GM18507 (cell line): ENCODE results near the gene RNF123.

Experiments
- DNase-seq: peaks from one replicate; pipeline ENCODE4 v3.0.0; 2011; ENCODE audit warnings: low read depth; ENCODE audit not compliant: insufficient read length; ENCODE audit errors: extremely low spot score
- FAIRE-seq: peaks from 2 replicates; lab custom pipeline; 2011; peaks lifted over from hg19 to GRCh38; lab: Jason Lieb, UNC

The RNF123 gene

DNA sequence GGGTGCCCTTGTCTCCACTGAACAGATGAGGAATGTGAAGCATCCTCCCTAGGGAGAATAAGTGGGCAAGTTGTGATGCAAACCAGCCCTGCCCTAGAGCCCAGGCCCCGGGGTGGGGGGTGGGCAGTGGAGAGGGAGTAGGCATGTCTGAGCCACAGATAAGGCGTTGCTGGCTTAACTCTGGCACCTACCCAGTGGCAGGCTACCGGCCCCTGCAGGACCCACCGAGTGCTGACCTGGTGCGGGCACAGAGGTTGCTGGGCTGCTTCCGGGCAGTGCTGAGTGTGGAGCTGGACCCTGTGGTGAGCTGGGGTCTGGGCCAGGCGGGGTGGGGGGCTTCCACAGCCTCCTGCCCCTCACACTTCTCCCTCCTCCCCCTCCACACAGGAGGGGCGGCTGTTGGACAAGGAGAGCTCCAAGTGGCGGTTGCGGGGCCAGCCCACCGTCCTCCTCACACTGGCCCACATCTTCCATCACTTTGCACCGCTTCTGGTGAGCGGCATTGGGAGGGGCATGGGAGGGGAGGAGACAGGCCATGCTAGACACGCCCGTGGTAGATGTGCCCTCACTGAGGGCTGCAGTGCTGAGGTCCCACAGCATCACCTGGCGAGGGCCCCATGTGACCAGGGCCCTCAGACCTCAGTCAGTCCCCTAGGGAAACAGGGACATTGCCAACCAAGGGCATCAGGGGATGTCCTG is 10.1 kb downstream of the RNF123 start:
- no peak for FAIRE-seq
- no peak for DNase-seq

DNA sequence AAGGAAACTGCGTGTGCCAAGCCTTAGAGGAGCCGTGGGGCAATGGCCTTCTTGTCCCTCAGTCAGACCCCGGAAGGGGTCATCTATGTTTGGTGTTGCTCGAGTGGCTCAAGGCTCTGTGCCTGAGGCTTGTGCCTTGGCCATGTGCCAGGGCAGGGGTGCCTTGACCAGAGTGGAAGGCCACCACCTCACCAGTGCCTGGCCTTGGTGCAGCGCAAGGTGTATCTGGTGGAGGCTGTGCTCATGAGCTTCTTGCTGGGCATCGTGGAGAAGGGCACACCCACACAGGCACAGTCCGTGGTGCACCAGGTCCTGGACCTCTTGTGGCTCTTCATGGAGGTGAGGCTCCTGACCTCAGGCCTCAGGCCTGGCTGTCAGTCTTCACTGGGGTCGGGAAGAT is 10.7 kb downstream of the RNF123 start:
- FAIRE-seq (no peak), DNase-seq (no peak)

DNA sequence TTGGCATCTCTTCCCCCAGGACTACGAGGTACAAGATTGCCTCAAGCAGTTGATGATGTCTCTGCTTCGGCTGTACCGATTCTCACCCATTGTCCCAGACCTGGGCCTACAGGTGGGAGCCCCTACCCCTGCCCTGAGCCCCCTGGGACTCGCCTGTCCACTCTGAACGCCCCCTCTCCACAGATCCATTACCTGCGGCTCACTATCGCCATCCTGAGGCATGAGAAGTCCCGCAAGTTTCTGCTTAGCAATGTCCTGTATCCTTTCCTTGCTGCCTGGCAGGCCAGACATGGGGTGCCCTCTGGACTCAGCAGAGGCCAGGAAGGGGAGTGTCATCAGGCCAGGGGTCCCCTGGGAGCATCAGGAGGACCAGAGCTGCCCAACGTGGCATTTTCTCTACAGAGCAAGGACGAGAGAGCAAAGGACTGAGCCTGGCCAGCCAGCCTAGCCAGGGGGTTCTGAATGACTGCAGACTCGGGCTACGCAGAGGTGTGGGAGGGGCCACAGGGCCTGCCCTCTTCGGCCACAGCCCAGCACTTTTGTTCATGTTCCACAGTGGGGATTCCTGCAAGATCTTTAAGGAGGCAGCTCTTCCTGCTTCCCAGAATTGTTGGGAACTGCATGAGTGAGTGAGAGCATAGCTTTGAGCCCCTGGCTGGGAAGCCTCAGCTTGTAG is 11.2 kb downstream of the RNF123 start:
- no peak for FAIRE-seq
- no peak for DNase-seq

DNA sequence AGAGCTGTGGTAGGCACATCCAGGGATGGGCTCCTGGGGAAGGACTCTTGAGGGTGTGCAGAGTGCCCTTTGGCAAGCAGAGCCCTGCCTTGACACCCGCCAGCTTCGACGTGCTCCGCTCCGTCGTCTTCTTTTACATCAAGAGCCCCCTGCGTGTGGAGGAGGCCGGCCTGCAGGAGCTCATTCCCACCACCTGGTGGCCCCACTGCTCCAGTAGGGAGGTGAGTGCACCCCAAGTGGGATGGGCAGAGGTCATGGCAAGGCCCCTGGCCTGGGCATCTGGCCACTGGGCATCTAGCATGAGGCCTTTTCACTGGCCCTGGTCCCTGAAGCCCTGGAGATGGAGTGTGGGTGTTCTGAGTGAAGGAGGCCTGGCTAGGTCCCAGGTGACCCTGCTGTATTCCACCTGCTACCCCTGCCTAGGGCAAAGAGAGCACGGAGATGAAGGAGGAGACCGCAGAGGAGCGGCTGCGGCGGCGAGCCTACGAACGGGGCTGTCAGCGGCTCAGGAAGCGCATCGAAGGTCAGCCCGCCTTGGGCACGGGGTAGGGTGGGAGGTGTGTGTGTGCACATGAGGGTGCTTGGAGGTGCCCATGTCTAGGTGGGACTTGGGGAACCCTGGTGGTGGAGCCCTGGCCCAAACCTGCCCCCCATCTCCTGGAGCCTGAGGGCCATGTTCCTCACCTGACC is 12.2 kb downstream of the RNF123 start:
- DNase-seq (no peak), FAIRE-seq (no peak)

DNA sequence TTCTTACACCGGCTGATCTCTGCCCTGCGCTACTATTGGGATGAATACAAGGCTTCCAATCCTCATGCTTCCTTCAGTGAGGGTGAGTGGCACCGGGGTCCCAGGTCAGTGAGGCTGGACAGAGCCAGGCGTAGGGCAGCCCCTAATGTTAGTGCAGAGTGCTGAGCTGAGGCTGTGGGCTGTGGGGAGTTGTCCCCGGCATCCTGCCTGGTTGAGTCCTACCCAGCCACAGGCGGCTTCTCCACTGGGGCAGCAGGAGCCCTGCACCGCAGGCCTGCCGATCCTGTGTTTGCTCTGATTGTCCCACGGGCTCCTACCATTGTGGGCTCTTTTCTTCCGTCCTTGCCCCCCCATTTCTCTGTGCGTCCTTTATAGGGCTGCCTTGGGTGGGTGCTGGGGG is 13.3 kb downstream of the RNF123 start:
- no peak for FAIRE-seq
- DNase-seq = no peak

DNA sequence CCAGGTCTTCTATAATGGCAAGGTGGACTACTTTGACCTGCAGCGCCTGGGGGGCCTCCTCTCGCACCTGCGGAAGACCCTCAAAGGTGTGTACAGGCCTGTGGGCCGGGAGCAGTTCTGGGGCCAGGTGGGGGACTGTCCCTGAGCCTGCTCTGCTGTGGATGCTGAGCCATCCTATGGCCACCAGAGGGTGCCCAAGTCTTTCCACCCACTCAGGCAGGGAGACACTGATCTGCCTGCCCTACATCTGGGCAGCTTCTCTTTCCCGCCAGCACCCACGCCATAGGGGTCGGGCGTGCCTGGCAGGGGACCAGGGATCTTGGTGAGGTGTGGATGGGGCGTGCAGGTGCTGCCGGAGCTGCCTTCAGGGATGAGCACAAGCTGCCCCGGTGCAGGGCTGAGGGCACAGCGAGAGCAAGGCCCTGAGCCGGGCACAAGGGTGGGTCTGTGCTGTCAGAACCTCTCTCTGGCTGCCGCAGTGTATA is 14.1 kb downstream of the RNF123 start:
- FAIRE-seq = peak; percentile 89
- DNase-seq = peak; percentile 78

DNA sequence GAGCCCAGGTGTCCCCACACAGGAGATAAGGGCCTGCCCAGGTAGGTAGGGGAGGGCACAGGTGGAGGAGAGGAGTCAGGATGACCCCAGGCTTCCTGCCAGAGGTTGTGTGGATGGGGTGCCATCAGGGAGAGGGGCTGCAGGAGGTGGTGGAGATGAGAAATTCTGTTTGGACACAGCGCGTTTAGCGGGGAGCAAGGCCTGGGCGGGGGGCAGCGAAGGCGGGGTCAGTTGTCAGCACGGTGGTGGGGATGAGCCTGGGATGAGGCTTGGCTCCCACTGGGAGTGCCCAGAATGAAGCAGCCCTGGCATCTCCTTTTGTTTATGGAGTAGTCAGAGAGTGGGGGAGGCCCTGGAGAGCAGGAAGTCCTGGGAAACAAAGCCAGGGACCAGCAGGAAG is 14.6 kb downstream of the RNF123 start:
- no peak for FAIRE-seq

DNA sequence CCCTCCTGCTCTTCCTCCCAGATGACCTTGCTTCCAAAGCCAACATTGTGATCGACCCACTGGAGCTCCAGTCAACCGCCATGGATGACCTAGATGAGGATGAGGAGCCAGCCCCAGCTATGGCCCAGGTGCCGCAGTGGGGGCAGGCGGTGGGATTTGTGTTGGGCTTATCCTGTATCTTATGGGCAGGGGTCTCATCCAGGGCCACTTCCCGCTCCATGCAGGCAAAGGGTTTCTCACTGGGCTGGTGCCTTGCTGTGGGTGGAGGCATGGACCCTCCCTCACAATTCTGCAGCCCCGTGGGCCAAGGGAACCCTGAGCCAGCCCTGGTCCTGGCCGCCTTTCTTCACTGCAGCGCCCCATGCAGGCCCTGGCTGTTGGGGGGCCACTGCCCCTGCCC is 15.3 kb downstream of the RNF123 start:
- no peak for DNase-seq
- FAIRE-seq = no peak

More for the DNA sequence above, 14.6 kb downstream of the RNF123 start:
- no peak for DNase-seq

DNA sequence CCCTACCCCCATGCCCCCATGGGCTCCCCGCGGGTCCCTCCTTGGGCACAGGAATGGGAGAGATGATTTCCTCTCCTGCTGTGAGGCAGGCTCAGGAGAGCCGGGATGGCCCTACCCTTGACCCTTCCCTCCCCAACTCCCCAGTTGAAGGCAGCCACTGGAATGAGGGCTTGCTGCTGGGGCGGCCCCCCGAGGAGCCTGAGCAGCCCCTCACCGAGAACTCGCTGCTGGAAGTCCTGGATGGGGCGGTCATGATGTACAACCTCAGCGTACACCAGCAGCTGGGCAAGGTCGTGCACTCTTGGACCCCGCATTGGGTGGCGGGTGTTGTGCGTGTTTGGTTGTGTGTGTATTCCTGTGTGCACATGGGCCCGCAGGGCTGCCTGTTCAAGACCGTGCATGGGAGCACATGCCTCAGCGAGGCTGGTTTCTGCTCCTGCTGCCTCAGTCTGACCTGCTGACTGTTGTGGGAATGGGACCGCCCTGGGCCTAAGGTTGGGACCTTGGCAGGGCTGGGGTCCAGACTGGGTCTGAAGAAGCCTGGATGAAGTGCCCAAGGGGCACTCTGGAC is 16.1 kb downstream of the RNF123 start:
- no peak for FAIRE-seq
- DNase-seq = no peak

DNA sequence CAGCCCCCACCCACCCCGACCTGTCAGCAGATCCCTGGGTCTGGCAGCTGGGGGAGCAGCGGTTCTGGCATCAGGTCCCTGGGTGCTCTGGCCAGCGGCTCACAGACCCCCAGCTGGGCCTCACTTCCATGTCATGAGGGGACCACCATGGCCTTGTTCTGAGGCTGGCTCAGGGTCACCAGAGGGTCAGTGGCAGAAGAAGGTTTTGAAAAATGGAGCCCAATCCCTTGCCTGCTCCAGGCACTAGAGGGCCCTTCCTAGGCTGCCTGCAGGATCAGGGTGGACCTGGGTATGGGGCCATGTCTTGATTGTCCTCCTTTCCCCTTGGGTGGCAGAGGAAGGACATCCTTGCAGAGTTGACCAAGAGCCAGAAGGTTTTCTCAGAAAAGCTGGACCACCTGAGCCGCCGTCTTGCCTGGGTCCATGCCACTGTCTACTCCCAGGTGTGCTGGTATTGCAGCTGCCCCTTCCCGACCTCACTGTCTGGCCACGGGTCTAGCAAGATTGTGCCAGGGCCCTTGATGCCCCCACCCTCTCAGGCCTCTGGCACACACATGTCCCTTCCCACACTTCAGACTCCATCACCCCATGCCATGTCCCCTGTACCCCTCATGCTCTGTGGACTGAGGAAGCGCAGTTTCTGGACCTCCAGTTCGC is 17.2 kb downstream of the RNF123 start:
- FAIRE-seq = no peak
- DNase-seq = no peak

DNA sequence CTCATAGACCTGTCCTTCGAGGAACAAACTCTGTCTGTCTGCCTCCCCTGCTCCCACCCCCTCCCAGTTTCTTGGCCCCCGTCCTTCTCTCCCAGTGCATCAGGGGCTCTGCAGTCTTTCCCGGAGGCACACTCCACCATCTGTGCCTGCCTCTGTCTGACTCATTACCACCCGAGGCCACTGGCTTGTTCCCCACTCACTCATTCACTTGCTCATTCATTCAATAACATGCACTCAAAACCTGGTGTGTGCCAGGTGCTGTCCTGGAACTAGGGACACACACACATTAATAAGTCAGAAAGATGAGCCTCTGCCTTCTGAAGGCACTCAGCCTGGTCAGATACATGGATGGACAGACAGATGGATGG is 17.7 kb downstream of the RNF123 start:
- FAIRE-seq = no peak
- no peak for DNase-seq

DNA sequence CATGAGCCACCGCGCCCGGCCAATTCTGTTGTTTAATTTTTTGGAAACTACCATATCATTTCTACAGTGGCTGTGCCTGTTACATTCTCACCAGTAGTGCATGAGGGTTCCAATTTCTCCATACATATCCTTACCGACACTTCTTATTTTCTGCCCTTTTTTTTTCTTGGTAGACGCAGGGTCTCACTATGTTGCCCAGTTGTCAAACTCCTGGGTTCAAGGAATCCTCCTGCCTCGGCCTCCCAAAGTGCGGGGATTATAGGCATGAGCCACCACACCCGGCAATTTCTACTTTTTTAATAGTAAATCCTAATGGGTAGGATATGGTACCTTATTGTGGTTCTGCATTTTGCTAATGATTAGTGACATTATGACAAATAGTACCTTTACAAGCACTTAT is 20.5 kb downstream of the RNF123 start:
- DNase-seq (no peak), FAIRE-seq (no peak)

DNA sequence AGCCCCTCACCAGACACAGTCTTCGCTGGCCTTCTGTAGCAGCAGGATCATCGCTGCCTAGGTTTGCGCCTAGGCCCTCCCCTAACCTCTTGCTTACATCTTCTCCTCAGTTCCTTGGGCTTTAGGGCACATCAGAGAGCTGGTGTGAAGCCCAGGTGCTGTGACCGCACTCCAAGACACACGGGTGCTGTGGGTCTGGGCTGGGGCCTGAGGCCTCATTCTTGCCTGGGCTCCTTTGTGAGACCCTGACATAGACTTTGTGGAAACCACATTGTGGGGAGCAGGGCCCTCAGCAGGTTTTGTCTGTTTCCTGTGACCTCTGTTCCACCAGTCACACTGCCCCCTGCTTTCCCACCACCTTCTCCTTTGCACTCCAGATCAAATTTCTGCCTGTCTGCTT is 22.1 kb downstream of the RNF123 start:
- FAIRE-seq (no peak), DNase-seq (no peak)

DNA sequence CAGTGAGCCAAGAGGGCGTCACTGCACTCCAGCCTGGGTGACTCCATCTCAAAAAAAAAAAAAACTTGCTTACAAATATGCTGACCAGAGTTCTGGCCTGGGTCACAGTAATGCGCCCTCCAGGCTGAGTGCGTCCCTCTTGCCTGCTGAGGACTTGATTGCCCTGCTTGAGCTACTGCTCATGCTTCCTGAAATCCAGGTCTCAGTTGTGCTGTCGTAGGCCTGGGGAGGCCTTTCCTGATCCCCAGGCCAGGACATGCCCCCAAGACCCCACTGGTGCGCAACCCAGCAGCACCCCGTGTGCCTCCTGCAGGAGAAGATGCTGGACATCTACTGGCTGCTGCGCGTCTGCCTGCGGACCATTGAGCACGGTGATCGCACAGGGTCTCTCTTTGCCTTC is 22.8 kb downstream of the RNF123 start:
- DNase-seq (no peak), FAIRE-seq (no peak)

DNA sequence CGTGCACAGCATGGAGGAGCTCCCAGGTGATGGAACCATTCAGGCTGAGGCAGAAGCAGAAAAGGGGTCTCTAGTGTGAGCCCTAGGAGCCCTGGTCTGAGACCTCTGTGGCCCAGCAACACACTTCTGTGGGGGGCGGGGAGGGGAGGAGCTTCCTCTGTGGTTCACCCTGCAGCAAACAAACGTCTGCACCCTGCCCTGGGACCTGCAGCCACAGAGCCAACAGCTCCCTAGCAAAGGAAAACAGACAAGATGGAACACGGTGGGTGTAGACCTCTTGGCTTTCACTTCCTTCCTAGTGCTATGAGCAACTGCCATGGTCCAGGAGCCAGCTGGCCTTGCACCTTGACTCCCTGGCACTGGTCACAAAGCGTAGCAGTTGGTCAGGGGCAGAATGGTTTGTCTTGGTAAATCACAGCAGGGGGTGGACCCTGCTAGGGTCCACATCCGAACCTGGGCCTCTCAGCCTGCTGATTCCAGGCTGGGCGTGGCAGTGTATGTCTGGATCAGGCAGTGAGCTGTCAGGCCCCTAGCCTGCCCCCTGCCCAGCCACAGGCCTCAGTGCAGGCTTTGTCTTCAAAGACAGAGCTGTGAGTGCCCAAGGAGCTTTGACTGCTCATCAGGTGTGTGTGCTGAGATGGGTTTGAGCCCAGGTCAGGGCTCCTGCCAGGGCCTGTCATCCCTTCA is 23.4 kb downstream of the RNF123 start:
- DNase-seq (no peak), FAIRE-seq (no peak)

DNA sequence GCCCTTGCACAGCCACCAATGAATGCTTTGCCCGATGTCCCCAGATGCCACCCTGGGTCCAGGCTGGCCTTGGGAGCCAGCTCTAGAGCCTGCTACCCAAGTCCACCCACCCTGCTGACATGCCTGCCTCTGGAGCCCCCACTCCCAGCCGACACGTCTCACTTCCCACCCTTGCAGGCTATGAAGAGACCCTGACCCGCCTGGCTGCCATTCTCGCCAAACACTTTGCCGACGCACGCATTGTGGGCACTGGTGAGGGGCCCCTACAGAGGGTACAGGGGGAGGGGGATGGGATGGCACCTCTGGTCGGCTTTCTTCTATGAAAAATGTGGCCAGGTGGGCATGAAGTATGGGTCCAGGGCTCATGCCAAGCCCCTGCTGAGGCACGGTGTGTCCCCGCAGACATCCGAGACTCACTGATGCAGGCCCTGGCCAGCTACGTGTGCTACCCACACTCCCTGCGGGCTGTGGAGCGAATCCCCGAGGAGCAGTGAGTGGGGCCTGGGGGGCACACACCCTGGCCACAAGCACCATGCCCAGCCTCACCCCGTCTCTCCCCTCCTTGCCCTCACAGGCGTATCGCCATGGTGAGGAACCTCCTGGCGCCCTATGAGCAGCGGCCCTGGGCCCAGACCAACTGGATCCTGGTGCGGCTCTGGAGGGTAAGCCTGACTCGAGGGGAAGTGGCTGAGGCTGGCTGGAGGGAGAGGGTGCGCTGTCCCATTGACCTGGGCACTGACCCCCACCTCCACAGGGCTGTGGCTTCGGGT is 24.2 kb downstream of the RNF123 start:
- FAIRE-seq (no peak), DNase-seq (no peak)

DNA sequence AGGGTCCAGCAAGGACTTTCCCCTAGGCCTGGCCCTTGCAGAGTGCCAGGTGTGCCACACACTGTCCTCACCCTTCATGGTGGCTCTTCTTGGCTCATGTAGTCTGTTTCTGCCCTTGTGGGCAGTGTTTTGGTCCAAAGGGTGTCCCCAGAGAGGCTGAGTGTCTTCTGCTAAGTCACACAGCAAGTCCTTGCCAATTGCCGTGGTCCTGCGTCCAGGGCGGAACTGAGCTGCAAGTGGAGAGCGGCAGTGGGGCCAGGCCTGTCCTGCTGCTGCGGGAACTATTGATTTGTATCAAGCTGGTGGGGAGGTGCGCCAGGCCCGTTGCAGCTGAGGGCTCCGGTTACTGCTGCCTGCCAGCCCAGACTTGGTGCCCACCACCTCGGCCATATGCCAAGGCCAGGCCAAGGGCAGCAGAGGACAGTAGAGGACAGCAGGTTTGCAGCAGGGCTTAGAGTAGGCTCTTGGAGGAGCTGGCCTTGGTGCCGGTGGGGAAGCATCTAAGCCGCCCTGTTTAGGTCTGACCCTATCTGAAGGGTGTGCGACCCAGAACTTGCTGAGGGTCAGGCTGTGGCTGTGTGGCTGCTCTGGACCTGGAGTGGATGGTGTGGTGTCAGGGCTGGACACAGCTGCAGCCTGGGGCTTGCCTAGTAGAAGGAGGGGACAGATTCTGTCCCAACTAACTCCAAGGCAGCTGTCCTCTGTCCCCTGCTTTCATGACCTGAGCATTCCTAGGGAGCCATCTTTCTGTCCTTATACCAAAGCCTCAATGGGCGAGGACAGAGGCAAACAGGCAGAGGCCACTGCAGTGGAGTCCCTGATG is 25.6 kb downstream of the RNF123 start:
- FAIRE-seq (no peak), DNase-seq (no peak)

DNA sequence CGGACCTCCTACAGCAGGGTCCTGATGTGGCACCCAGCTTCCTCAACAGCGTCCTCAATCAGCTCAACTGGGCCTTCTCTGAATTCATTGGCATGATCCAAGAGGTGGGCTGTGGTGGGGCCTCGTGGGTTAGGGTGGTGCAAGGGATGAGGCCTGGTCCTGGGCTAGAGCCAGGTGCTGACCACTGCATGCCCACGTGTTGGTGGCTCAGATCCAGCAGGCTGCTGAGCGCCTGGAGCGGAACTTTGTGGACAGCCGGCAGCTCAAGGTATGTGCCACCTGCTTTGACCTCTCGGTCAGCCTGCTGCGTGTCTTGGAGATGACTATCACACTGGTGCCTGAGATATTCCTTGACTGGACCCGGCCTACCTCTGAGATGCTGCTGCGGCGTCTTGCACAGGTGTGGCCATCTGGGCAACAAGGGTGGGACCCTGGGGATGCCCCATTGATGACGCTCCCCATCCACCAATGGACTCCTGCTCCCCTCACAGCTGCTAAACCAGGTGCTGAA is 26.3 kb downstream of the RNF123 start:
- DNase-seq = no peak
- FAIRE-seq = no peak
